Fibroblast of the aortic adventitia (primary cell): ENCODE measurements around the gene DDX41. TPM values are rescaled to one million over a fixed set of nuclear protein-coding genes. Genes with fewer than 3 reads are reported as not detected.
A peak's percentile ranks its signal among the peaks of the same experiment; 100 is the strongest.

Experiments used
- DNase-seq: peaks from one replicate; pipeline ENCODE4 v3.0.0-alpha.2; 2010; ENCODE audit warnings: low read depth
- H3K4me3 ChIP-seq: 2 replicates; pipeline ENCODE4 v1.5.1; 2011; ENCODE audit warnings: low read depth, mild to moderate bottlenecking, control low read depth, low read length, moderate library complexity
- CTCF ChIP-seq: IDR thresholded peaks from 2 replicates; pipeline ENCODE4 v1.5.1; 2011; ENCODE audit warnings: mild to moderate bottlenecking, low read length, control low read depth, inconsistent platforms; ENCODE audit not compliant: insufficient read depth
- total RNA-seq: library from RNA; depleted of rRNA; stranded (reverse); fragments of >200 nt; gene quantifications from 2 replicates; pipeline ENCODE4 v1.2.3, GENCODE V29; 2012; ENCODE audit warnings: low replicate concordance

Gene DDX41
- total RNA-seq, 1 donor = 58.5 TPM

DNA sequence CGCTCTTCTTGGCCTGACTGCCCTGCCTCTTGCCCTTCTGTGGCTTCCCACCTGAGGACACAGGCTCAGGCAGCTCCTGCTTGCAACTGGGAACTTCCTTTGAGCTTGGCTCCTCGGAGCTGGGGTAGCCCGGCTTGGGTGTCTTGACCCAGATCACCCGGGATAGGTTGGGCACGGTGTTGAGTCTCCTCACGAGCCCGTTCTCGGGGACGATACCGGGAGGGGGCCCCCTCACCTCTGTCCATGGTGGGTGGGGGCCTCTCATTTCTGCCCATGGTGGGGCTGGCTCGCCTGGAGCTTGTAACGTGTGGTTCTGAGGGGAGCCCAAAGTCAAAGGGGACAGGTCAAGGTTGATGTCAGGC is 7.8 kb upstream of the DDX41 start:
- H3K4me3 ChIP-seq = no peak overlapping the region
- DNase-seq = no peak
- TF ChIP-seq CTCF = no peak

DNA sequence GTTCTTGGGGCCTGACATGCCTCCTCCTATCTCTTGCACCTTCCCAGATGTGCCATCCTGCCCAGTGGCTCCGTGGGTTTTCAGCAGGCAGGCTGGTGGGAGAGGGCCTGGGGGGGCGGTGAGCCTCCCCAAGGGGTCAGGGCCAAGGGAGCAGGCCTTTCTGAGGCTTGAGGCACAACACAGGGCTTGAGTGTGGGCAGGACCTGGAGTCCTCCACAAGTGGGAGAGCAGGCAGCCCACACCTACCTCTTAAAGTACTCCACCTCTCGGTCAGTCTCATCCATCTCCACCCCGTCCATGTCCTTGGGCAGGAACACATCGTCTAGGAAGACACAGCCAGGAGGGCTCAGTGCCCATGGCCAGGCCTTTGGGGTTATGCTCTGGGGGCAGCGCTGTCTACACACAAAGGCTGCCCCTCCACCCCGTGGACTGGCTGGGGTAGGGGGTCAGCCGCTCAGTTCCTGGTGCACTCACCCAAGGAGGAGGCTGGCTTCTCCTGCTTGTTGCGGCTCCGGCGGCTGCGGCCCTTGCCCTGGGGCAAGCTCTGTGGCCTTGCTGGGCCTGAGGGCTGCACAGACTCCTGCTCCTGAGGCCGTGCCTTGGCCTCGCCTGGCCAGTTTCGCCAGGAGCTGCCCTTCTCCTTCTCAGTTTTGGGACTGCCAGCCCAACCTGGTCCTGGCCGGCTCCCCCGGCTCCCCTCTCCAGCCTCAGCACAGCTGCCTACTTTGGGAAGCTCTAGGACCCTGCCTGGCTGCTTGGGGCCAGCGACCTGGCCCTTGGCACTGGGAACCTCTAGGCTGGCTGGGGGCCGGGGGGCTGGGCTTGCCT is 7.2 kb upstream of the DDX41 start:
- DNase-seq = no peak
- H3K4me3 ChIP-seq = no peak overlapping the region
- no peak for TF ChIP-seq CTCF

GRCh38 chr5:177520916-177521513 is 4.3 kb upstream of the DDX41 start:
- no peak for DNase-seq

GRCh38 chr5:177520271-177520670 is 3.5 kb upstream of the DDX41 start:
- no peak overlapping the region for H3K4me3 ChIP-seq
- no peak for DNase-seq
- no peak for TF ChIP-seq CTCF

More at GRCh38 chr5:177520916-177521513, 4.3 kb upstream of the DDX41 start:
- TF ChIP-seq CTCF = no peak
- H3K4me3 ChIP-seq = no peak overlapping the region

- no peak for TF ChIP-seq CTCF
- DNase-seq = no peak
- no peak overlapping the region for H3K4me3 ChIP-seq
These were observed 2.9 kb upstream of the DDX41 start for GRCh38 chr5:177519463-177520235.

DNA sequence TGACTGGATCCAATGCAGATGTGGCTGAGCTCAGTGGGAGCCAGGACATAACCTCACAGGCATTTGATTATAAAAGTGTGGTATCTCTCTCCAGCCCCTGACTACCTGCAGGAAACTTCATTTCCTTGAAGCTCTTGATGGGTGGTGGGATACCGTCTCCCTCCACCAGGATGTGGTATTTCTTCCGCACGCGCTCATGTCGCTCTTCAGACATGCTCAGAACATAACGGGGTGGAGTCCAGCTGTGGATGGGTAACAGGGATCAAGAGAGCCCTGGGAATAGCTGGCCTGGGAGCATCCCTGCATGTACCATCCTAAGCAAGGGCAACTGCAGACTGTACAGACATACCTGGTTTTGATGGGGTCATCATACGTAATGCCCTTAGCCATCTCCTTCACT is 1.2 kb downstream of the DDX41 start:
- peak overlapping the region; percentile 99 for H3K4me3 ChIP-seq
- no peak for TF ChIP-seq CTCF
- no peak for DNase-seq
